Vagina (tissue), 2 donors: ENCODE results near the gene KCNH4.

ENCODE experiments used
- CTCF ChIP-seq, 3 experiments: fragments of 450-650 bp in 2 of 3; fragments of 200-600 bp in 1 of 3; sonication (generic) in 1 of 3; IDR thresholded peaks; one replicate each; pipeline ENCODE4 v1.5.1; 2017 to 2019; ENCODE audit warnings: antibody characterized with exemption in 3 of 3, mild to moderate bottlenecking in 2 of 3, moderate library complexity in 2 of 3
- POLR2A ChIP-seq, 2 donors: fragments of 450-650 bp; IDR thresholded peaks; one replicate each; pipeline ENCODE4 v1.6.1; 2017; ENCODE audit warnings: antibody characterized with exemption in 2 of 2, mild to moderate bottlenecking in 2 of 2, moderate library complexity in 2 of 2
- POLR2AphosphoS5 ChIP-seq, 2 donors: sonication (generic); formaldehyde crosslinking; IDR thresholded peaks; one replicate each; pipeline ENCODE4 v1.9.0; 2017; ENCODE audit warnings: antibody characterized with exemption in 2 of 2, mild to moderate bottlenecking in 2 of 2, low read depth in 1 of 2; ENCODE audit not compliant: insufficient read depth in 1 of 2

GRCh38 chr17:42120770-42121769, 59.9 kb downstream of the KCNH4 start, which contains the start of gene KAT2A:
- TF ChIP-seq POLR2AphosphoS5 (IDR thresholded peaks at IDR 0.05; ENCODE audit: insufficient read depth in 1 of 2, low read depth in 1 of 2) (peak; percentile 55 to 79), CTCF (IDR thresholded peaks at IDR 0.05) (no peak), POLR2A (IDR thresholded peaks at IDR 0.05) (no peak)
